HepG2 (cell line): ENCODE results near the gene CAD.

Experiments
- CHD2 ChIP-seq: IDR thresholded peaks from 2 replicates; pipeline ENCODE4 v1.6.1; 2011; ENCODE audit warnings: low read depth, low read length, improper control_type of control experiment
- RFX5 ChIP-seq: IDR thresholded peaks from 2 replicates; pipeline ENCODE4 v1.6.1; 2011; ENCODE audit warnings: low read depth, low read length, improper control_type of control experiment
- SMARCC2 ChIP-seq: fragments of 450-650 bp; IDR thresholded peaks from 2 replicates; pipeline ENCODE4 v1.6.1; 2017; ENCODE audit warnings: antibody characterized with exemption, mild to moderate bottlenecking
- TCF7 ChIP-seq: sonication (generic); IDR thresholded peaks from 2 replicates; pipeline ENCODE4 v1.6.1; 2016; ENCODE audit warnings: antibody characterized with exemption, low read depth
- ZNF777 ChIP-seq: sonication (generic); formaldehyde crosslinking; IDR thresholded peaks from 2 replicates; pipeline ENCODE4 v1.4.0; 2020; ENCODE audit warnings: missing genetic modification reagents
- TF ChIP-seq, protein P1 (sequence below): sonication (generic); formaldehyde crosslinking; IDR thresholded peaks from 2 replicates; pipeline ENCODE4 v1.5.0; 2020; ENCODE audit warnings: mild to moderate bottlenecking, missing genetic modification reagents, moderate library complexity
- TF ChIP-seq, protein P2 (sequence below): IDR thresholded peaks from 2 replicates; pipeline ENCODE4 v1.6.1; 2012; ENCODE audit warnings: low read length, improper control_type of control experiment
- TF ChIP-seq, protein P3 (sequence below): sonication (generic); formaldehyde crosslinking; conservative IDR thresholded peaks from 2 replicates; pipeline ENCODE4 v1.4.0; 2020; ENCODE audit warnings: missing genetic modification reagents

DNA sequence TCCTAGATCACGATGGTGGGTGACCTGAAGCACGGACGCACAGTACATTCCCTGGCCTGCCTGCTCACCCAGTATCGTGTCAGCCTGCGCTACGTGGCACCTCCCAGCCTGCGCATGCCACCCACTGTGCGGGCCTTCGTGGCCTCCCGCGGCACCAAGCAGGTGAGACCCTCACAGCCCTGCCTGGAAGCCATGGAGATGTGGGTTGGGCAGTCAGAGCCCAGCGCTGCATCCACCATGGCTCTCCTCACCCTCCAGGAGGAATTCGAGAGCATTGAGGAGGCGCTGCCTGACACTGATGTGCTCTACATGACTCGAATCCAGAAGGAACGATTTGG lies 25.4 kb downstream of the CAD start:
- TF ChIP-seq, protein P1, sequence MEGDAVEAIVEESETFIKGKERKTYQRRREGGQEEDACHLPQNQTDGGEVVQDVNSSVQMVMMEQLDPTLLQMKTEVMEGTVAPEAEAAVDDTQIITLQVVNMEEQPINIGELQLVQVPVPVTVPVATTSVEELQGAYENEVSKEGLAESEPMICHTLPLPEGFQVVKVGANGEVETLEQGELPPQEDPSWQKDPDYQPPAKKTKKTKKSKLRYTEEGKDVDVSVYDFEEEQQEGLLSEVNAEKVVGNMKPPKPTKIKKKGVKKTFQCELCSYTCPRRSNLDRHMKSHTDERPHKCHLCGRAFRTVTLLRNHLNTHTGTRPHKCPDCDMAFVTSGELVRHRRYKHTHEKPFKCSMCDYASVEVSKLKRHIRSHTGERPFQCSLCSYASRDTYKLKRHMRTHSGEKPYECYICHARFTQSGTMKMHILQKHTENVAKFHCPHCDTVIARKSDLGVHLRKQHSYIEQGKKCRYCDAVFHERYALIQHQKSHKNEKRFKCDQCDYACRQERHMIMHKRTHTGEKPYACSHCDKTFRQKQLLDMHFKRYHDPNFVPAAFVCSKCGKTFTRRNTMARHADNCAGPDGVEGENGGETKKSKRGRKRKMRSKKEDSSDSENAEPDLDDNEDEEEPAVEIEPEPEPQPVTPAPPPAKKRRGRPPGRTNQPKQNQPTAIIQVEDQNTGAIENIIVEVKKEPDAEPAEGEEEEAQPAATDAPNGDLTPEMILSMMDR (CRISPR knock-in tag) = no peak
- TF ChIP-seq CHD2 = no peak
- TF ChIP-seq SMARCC2 = no peak
- TF ChIP-seq ZNF777 (CRISPR knock-in tag) = no peak
- no peak for TF ChIP-seq TCF7
- TF ChIP-seq, protein P2, sequence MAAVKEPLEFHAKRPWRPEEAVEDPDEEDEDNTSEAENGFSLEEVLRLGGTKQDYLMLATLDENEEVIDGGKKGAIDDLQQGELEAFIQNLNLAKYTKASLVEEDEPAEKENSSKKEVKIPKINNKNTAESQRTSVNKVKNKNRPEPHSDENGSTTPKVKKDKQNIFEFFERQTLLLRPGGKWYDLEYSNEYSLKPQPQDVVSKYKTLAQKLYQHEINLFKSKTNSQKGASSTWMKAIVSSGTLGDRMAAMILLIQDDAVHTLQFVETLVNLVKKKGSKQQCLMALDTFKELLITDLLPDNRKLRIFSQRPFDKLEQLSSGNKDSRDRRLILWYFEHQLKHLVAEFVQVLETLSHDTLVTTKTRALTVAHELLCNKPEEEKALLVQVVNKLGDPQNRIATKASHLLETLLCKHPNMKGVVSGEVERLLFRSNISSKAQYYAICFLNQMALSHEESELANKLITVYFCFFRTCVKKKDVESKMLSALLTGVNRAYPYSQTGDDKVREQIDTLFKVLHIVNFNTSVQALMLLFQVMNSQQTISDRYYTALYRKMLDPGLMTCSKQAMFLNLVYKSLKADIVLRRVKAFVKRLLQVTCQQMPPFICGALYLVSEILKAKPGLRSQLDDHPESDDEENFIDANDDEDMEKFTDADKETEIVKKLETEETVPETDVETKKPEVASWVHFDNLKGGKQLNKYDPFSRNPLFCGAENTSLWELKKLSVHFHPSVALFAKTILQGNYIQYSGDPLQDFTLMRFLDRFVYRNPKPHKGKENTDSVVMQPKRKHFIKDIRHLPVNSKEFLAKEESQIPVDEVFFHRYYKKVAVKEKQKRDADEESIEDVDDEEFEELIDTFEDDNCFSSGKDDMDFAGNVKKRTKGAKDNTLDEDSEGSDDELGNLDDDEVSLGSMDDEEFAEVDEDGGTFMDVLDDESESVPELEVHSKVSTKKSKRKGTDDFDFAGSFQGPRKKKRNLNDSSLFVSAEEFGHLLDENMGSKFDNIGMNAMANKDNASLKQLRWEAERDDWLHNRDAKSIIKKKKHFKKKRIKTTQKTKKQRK = no peak
- no peak for TF ChIP-seq RFX5
- TF ChIP-seq, protein P3, sequence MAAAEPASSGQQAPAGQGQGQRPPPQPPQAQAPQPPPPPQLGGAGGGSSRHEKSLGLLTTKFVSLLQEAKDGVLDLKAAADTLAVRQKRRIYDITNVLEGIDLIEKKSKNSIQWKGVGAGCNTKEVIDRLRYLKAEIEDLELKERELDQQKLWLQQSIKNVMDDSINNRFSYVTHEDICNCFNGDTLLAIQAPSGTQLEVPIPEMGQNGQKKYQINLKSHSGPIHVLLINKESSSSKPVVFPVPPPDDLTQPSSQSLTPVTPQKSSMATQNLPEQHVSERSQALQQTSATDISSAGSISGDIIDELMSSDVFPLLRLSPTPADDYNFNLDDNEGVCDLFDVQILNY (CRISPR knock-in tag) = no peak
